Fibroblast of pulmonary artery (primary cell): ENCODE measurements around the gene SIK3.

Experiments
- DNase-seq: peaks from one replicate; pipeline ENCODE4 v3.0.0-alpha.2; 2010; ENCODE audit warnings: low read depth
- H3K4me3 ChIP-seq: replicated peaks from 2 replicates; pipeline ENCODE4 v1.5.1; 2011; ENCODE audit warnings: low read depth, mild to moderate bottlenecking, control low read depth, low read length, moderate library complexity
- TF ChIP-seq, protein P1 (sequence below): IDR thresholded peaks from 2 replicates; pipeline ENCODE4 v1.5.1; 2011; ENCODE audit warnings: mild to moderate bottlenecking, control low read depth, low read length, inconsistent platforms; ENCODE audit errors: missing control alignments

Gene SIK3

DNA sequence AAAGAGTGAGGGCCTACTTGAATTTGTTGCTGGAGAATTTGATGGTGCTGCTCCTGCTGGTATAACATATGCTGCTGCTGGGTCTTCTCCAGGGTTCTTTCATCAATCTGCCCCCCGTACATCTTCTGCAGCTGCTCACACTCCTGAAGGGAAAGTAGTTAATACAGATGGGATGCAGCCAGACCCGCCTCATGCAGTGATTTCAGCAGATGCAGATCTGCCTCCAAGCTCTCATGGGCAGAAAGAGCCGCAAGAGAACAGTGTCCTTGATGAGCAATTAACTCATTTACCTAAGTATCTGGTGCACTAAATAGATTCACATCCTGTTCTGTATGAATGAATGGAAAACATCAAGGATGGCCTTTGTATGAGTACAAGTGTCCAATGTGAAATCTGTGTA lies 236.0 kb downstream of the SIK3 start:
- H3K4me3 ChIP-seq, result no peak overlapping the region
- TF ChIP-seq, protein P1, sequence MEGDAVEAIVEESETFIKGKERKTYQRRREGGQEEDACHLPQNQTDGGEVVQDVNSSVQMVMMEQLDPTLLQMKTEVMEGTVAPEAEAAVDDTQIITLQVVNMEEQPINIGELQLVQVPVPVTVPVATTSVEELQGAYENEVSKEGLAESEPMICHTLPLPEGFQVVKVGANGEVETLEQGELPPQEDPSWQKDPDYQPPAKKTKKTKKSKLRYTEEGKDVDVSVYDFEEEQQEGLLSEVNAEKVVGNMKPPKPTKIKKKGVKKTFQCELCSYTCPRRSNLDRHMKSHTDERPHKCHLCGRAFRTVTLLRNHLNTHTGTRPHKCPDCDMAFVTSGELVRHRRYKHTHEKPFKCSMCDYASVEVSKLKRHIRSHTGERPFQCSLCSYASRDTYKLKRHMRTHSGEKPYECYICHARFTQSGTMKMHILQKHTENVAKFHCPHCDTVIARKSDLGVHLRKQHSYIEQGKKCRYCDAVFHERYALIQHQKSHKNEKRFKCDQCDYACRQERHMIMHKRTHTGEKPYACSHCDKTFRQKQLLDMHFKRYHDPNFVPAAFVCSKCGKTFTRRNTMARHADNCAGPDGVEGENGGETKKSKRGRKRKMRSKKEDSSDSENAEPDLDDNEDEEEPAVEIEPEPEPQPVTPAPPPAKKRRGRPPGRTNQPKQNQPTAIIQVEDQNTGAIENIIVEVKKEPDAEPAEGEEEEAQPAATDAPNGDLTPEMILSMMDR, result no peak
- DNase-seq, result no peak

DNA sequence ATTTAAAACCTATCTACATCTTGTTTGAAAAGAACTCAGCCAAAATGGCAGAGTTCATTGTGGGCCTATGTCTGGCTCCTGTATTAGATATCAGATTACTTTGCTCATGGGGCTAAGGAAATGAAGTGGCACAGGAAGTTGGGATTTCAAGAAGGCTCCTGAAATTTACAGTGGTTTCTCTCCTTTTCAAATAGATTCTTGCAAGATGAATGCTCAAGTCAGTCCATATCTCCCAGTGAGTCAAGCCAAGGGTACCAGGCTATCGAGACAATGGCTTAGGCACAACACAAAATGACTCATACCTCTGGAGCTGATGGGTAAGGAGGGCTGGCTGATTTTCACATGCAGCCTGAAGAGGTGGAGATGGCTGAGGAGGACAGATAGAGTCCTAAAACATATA lies 236.7 kb downstream of the SIK3 start:
- peak; percentile 79 for DNase-seq
- TF ChIP-seq, protein P1, result no peak
- H3K4me3 ChIP-seq, result no peak overlapping the region

DNA sequence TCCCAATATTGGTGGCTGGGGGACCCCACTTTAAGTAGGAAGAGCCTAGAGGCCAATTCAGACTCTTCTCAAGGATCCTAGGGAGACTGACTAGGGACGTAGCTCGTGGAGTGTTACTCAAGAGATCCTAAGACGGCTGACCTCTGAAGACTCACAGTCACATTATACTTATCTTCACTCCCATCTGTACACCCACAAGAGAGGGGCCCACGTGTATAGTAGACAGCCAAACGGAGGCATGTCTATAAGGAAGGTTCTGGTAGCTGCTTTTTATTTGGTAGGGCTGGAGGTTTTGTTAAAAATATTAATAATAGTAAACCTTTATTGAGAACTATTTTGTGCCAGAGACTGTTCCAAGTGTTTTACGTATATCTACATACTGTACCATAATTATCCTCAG lies 237.9 kb downstream of the SIK3 start:
- no peak overlapping the region for H3K4me3 ChIP-seq
- TF ChIP-seq, protein P1, result no peak
- DNase-seq, result no peak

DNA sequence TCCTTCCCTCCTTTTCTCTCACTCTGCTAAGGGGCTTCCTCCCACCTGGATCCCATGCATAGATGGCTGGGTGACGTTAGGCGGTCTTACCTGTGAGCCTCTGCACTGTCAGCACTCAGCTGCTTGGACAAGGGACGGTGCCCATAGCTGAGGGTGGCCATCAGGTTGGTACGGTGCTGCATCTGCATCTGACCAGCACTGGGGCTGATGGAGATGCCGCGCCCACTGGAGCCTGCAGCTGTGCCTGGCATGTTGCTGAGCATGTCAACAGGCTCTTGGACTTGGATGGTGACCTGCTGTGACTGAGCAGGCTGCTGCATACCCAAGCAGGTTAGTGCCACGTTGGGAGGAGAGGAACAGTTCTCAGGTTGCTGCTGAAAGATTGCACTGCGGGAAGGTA lies 239.1 kb downstream of the SIK3 start:
- no peak overlapping the region for H3K4me3 ChIP-seq
- DNase-seq, result no peak
- TF ChIP-seq, protein P1, result no peak

DNA sequence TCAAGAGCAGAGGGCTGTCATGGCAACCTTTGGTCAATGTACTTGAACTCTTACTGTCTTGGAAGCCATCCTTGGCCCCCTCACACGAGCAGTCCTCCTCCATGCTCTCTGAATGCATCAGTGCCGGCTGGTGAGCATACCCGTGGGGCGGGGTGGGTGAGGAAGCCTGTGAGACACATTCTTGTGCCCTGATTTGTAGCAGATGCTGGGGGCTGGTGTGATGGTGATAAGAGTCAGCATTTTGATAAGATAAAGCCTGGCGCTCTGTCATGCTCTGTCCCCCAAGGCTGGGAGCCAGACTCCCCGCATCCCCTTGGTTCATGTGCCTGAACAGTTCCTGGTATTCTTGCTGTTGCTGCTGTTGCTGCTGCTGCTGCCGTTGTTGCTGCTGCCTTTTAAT lies 240.3 kb downstream of the SIK3 start:
- TF ChIP-seq, protein P1, result no peak
- peak; percentile 23 for DNase-seq
- H3K4me3 ChIP-seq, result no peak overlapping the region

DNA sequence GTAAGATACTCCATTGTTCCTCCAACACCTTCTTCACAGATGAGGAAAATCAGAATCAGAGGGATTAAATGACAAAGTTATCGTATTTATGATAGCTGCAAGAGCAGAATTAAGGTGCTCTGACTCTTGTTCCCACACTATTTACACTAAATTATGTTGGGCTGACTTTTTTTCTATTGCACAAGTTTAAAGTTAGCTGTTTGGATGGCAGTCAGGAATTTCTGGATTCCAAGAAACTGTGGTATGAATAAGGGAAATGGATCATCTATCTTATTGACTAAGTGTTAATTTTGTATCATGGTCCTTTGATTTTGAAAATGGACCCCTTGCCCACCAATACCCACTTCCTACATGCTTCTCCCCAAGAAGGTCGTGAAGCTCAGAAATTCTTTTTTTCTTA lies 240.9 kb downstream of the SIK3 start:
- TF ChIP-seq, protein P1, result no peak
- H3K4me3 ChIP-seq, result no peak overlapping the region
- peak; percentile 42 for DNase-seq

DNA sequence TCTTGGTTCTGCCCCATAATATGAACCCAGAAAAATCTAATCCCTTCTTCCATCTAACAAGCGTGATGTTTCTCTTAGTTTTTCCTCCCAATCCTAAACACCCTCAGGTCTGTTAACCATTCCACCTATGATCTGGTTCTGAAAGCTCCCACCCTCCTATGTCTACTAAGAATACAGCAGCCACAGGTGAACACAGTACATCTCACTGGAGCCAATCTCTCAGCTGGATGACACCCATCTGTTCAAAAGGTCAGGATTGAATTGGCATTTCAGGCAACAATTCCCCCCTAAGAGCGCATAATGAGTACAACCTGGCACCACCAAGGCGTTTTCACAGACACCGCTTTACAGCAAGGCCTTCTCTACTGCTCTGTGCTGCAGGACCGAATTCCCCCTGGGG lies 241.8 kb downstream of the SIK3 start:
- DNase-seq, result no peak
- TF ChIP-seq, protein P1, result no peak
- no peak overlapping the region for H3K4me3 ChIP-seq
